Ovary (tissue), 3 donors: ENCODE data around the gene C1QTNF1.

Source experiments
- EP300 ChIP-seq: sonication (generic); formaldehyde crosslinking; IDR thresholded peaks from one replicate; pipeline ENCODE4 v1.6.1; 2017; ENCODE audit warnings: antibody characterized with exemption
- POLR2A ChIP-seq: fragments of 450-650 bp; IDR thresholded peaks from one replicate; pipeline ENCODE4 v1.6.1; 2017; ENCODE audit warnings: antibody characterized with exemption, mild to moderate bottlenecking, moderate library complexity
- TF ChIP-seq, protein P1 (sequence below), 3 donors: fragments of 450-650 bp in 2 of 3; fragments of 200-600 bp in 1 of 3; IDR thresholded peaks; one replicate each; pipeline versions ENCODE4 v1.5.1 to v1.8.0; 2016 to 2022; ENCODE audit warnings: antibody characterized with exemption in 3 of 3, mild to moderate bottlenecking in 1 of 3
- donor health status: DM: no; HTN: no; CAD: no.

DNA sequence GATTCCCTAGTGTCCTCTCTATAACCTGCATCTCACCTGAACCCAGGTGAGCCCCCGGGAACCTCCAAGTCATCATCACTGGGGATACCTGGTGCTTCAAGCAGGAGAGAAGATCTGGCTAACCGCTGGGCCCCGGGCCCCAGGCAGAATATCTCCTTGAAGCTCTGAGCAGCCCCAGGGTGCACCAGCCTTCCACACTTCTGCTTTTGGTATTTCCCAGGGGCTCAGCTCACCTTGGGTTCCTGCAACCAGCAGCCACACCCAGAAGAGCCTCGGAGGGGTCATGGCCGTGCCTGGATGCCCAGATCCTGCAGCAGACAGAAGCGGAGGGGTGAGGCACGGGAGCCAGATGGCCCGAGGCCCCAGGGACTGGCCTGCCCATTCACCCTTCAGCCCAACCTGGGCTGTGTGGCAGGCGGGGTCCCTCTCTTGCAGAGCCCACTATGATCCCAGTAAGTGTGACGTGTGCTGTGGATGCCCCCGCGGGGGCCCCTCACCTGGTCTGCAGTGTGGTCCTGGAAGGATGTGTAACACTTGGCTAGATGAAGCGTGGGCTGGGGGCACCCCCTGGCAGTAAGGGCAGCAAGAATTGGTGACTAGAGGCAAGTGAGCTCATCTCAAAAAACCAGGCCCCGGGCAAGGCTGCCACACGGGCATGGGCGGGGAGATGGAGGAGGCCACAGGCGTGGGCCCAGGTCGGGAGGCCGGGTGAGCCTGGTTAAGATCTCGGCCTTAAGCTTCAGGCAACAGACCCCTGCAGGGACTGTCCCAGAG, 46.9 kb upstream of the C1QTNF1 start:
- TF ChIP-seq, protein P1, sequence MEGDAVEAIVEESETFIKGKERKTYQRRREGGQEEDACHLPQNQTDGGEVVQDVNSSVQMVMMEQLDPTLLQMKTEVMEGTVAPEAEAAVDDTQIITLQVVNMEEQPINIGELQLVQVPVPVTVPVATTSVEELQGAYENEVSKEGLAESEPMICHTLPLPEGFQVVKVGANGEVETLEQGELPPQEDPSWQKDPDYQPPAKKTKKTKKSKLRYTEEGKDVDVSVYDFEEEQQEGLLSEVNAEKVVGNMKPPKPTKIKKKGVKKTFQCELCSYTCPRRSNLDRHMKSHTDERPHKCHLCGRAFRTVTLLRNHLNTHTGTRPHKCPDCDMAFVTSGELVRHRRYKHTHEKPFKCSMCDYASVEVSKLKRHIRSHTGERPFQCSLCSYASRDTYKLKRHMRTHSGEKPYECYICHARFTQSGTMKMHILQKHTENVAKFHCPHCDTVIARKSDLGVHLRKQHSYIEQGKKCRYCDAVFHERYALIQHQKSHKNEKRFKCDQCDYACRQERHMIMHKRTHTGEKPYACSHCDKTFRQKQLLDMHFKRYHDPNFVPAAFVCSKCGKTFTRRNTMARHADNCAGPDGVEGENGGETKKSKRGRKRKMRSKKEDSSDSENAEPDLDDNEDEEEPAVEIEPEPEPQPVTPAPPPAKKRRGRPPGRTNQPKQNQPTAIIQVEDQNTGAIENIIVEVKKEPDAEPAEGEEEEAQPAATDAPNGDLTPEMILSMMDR (IDR thresholded peaks at IDR 0.05), result no peak
- no peak for TF ChIP-seq POLR2A
- no peak for TF ChIP-seq EP300
